ENCODE results near the gene ATXN1.

The ATXN1 gene

DNA sequence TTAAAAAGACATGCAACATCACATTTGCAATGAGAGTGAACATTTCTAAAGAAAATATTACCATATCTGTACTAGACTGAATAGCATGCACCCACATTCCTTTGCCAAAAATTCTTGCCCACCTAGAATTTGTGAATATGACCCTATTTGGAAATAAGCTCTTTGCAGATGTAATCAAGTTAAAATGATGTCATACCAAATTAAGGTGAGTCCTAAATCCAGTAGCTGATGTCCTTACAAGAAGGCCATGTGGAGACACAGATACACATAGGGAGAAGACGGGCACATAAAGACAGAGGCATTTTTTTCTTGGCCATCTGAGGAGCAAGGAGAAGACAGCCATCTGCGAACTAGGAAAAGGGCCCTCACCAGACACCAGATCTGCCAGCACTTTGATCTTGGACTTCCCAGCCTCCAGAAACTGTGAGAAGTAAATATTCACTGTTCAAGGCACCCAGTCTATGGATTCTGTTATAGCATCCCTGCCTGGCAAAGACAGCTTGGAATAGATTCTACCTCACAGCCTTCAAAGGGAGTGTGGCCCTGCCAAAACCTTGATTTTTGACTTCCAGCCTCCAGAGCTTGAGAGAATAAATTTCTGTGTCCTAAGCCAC, 22.8 kb upstream of the ATXN1 start:
- no peak for DNase-seq

DNA sequence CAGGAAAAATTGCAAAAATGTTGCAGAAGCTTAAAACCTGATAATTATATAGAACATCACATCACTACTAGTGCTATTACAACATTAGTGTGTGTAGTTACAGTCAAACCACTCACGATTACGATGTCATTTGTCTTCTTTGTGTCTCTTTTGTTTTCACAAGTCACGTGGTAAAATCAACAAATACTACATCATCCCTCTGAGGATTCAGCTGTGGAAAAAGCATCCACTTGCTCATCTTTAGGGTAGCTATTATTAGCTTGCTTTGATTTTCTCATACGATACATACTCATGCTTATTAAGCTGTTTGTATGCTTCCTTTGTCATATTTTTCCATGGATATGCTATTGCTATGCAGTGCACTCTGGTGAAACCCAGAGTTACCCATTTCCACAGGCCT, 22.2 kb upstream of the ATXN1 start:
- DNase-seq = no peak

DNA sequence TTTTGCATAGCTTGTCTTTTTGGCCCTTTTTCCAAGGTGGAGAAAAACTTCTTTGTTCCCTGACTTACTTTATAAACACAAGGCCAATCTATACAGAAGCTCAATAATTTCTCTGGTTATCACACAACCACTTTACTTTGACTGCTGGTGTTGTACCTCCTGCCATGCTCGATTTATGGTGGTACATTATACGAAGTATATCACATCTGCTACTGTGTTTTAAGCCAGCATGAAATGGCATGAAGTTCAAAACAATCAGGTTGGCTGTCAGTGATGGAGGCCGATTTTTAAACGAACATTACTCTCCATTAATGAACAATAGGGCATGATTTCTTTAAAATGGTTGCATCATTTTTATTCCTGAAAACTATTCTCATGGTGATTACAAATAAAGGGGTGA, 21.0 kb upstream of the ATXN1 start:
- no peak for DNase-seq

DNA sequence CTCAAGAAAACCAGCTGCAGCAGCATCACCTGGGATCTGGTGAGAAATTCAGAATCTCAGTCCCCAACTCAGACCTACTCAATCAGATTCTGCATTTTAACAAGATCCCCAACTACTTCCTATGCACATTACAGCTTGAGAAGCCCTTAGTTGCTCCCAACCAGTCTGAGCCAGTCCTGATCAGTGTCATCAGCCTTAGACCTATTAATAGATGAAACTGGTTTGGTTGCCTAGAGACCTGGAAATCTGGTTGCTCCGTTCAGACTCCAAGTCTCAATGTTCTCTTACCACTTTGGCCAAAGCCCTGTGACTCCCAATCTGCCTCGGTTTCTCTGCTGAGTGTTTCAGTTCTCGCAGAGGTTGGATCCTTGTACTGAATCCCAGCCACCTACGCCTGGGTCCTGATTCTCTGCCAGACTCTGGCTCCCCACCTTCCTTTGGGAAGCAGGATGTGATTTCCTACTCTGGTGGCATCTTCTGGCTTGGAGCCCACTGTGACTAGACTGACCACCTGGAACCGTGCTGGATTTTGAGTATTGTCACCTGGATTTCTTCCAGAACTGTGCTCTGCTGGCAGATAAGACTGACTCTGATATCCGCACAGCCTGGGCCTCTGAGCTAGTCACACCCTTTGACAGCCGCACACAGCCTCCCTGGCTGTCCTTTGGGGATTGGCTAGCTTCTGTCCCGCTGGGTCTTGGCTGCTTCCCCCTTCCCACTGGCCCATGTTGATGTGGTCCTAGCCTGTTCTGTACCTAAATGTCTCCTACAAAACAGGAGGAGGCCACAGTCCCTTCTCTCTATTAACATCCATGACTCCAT, 20.3 kb upstream of the ATXN1 start:
- DNase-seq = peak in 15 of 56 donors; percentile 3 to 52 (median 29)

DNA sequence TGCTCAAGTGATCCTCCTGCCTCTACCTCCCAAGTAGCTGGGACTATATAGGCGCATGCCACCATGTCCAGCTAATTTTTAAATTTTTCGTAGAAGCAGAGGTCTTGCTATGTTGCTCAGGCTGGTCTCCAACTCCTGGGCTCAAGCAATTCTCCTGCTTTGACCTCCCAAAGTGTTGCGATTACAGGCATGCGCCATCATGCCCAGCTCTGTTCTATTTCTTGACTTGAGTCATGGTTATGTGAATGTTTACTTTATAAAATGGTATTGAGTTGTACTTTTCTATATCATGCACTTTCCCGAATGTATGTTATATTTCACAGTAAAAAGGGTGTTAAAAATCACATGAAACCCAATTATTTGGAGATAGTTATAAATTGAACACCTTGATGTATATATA, 17.3 kb upstream of the ATXN1 start:
- DNase-seq = no peak

DNA sequence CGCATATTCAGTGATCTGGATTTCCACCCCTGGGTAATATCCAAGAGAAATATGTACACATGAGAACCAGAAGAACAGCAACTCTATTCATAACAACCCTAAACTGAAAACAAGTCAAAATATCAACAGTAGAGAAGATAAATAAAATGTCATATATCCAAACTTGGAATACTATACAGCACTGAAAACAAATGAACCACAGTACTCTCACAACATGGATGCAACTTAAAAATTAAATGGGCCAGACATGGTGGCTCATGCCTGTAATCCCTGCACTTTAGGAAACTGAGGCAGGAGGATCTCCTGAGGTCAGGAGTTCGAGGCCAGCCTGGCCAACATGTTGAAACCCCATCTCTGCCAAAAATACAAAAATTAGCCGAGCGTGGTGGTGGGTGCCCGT, 16.5 kb upstream of the ATXN1 start:
- DNase-seq = no peak

DNA sequence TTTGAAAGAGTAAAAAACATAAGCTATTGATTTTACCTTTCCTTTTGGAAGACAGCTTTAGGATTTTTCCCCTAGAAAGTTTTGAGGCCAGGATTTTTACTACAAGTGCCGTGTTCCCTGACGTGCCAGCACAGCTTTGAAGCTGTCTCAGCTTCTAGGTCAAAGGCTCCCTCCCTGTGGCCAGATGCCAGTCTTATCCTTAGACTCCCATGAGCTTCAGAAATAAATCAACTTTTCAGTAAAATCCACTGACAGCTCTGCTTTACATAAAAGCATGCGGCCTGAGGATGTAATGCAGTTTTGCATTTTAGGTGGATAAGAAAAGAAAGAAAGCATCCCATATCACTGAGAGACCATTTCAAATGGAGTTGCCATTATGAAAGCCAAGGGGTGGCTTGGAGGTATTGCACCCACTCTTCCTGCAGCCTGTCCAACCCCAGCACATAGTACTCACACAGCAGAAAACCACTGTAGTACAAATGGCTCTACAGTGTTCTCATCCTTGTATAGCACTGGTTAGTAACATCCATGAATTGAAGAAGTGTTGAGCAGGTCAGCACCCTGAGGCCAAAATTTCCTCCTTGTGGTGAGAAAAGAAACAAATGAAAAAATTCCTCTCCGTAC, 15.2 kb upstream of the ATXN1 start:
- DNase-seq = peak in 1 of 56 donors; percentile 10

DNA sequence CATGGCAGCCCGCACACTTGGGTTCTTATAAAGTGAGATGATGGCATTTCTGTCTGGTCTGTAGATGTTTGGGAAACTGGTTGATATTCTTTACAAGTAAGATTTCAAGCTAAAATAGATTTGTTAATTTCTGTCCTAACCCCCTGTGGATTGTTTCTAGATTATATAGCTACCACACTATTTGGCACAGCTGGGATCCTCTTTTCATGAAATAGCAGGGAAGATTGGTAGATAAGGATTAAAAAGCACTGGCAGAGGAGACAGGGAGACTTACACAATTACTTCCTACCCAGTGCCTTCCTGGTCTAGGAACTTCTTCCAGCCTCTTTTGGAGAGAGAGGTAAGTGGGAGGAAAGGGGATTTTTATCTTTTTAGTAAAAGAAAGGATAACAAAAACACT, 13.2 kb upstream of the ATXN1 start:
- no peak for DNase-seq

DNA sequence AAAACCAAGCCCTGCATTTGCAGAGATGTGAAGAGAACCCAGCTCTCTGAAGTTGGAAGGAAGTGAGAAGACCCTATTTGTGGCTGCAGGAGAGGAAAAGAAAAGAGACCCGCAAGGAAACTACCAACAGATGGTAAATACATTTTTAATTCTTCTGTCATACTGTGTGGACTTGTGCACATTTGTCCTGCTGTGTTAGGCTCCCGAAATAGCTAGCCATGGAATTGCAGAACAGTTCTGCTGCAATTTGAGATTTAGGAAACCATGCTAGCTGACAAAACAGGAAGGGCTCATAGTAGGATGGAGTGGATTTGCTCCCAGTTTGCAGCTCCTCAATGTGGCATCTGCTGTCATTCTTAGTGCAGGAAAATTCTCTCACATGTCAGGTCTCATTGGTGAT, 12.1 kb upstream of the ATXN1 start:
- no peak for DNase-seq

DNA sequence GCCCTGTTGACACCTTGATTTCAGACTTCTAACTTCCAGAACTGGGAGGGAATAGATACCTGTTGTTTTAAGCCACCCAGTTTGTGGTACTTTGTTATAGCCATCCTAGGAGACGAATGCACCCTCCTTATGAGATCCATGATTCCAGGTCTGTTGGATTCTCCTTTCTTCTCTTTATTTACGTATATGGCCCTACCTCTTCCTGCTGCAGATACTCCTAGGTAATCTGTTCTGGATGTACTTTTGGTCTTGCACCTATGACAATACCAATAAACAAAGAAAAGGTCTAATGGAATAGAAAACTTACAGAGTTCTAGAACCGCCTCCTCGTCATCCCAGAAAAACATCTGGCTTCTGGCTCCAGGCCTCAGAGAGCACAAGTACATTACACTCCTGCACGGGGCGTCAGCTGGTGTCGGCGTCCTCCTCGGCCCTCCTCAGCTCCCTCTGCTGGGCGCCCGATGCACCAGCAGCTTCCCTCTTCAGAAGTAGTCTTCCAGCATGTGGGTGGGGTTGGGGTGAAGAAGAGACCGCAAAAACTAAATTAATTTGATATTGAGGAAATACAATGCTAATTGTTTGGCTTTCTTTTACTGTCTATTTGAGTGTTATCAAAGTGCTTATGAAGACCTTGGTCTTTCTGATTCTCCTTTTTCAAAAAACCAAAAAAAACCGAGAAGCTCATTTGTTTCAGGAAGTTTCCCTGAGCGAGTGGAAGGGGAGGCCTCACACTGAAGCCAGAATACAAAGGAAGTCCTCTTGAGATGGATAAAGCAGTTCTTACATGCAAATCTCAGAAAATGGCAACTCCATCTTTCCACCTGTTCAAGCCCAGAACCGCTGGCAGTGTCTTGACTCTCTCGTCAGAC, 9.7 kb upstream of the ATXN1 start:
- peak in 47 of 56 donors; percentile 17 to 78 (median 46) for DNase-seq

DNA sequence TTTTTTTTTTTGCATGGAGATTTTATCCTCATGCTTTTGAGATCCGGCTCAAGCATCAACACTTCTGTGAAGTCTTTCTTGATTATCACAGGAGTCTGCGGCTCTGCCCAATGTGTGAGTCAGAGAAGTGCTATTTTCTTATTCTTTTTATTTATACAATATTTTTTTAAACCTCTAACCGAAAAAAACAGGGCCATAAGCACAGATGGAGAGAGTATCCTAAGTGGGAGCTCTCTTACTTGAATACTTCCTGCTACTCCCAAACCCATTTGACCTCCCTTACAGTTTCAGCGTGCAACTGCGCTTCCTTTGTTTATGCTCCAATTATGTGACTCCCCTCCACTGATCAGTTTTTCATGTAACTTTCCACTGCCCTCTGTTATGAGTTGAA, 8.7 kb upstream of the ATXN1 start:
- DNase-seq = no peak

DNA sequence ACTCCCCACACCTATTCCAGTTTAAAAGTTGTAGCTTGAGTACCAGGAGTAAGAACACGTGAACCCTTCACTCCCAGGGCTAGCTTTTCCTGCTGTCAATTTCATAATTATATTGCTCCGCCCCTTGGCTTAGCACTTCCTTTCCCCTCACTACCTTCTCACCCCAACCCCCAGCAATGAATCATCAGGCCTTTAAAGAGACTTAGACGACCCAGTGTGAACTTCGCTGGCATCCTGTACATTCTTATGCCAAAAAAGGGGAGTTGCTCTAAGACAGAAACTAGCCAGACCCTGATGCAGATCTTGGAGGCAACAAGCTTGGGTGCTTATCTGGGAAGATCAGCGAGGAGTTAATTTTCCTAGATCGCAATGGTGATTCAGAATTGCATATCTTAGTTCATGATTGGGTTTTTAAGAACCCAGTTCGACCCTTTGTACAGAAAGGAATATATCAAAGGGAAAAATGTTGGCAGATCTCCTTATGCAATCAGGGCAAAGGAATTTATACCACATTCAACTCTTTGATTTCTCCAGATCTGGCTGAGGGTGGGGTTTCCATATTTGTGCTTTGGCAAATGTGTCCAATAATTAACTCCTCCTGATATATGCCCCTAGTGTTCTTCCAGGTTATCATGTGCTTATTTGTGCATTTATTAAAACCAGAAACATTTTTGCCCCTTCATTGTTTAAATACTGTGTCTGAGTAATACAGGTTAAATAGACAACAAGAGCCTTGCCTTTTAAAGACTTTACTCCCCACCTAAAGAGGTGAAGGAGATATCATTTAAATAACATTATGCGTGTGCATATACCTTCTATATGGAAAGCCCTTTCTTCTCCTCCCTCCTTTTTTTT, 8.1 kb upstream of the ATXN1 start:
- DNase-seq = no peak

DNA sequence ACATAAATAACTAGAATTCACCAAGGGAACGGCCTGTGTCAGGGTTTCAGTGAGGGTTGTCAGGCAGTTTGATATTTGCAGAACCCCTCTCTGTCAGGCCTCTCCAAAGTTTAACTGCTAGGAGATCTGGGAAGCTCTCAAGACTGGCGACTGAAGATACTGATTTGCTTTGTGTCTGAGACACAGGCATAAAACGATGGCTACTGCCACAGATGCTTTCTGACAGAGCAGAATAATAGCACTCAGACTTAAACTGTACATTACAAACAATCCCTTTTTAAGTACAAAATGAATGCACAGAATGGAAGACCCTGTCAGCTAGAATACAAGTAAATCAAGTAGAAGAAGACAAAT, 7.2 kb upstream of the ATXN1 start:
- DNase-seq = no peak

DNA sequence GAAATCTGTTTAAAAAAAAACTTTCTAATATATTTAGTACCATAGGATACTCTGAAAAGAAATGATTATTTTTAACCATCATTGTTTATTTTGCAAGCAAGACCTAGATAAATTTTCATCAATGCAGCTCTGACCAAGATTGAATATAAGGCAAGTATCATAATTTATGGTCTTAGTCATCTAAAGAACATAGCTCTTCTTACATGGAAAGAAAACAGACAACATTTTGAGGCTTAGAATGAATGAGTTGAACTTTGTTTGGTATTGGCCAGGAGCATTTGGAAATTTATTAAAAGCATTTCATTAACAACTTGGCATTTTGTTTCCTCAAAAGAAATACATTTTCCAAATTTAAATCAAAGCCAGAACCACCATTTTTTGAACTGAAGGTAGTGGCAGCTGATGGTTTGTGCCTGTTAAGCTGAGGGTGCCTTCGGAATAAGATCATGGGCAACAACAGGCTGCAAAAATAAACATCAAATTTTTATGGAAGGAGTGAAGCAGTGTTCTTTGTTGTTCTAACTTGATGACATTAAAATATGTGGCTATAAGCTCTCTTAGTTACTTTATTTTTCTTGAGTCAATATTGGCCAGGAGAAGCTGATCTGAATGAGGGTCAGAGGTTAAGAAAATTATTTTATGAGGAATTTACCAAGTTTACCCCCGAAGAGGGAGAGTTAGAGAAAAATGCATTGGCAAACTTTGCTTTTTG, 6.7 kb upstream of the ATXN1 start:
- no peak for DNase-seq

DNA sequence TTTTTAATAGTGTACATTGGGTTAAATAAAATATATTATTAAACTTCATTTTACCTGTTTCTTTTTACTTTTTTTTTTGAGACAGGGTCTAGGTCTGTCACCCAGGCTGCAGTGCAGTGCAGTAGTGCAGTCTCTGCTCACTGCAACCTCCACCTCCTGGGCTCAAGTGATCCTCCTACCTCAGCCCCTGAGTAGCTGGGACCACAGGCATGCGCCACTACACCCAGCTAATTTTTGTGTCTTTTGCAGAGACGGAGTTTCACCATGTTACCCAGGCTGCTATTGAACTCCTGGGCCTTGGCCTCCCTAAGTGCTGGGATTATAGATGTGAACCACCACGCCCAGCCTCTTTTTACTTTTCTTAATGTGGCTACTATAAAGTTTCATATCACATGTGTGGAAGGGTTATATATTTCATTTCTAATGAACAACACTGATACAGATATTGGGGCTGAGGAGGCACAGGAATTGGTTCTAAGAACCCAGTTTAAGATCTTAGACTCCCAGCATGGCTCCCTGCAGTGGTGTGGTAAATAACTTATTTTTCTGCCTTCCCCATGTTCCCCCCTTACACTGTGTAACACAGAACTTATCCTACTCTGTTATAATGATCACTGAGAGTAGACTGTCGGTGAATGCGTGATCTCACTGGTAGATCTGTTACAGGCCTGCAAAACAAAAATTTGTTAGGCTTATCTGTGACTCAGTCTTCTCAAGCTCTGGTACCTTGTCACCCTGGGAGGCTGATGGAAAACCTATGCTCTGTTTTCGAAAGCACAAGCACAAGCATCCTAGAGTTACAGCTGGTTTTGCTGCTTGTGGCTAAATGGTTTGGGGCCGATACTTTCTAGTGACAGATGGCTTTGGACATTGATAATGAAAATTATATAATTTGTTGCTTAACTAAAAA, 5.8 kb upstream of the ATXN1 start:
- no peak for DNase-seq

DNA sequence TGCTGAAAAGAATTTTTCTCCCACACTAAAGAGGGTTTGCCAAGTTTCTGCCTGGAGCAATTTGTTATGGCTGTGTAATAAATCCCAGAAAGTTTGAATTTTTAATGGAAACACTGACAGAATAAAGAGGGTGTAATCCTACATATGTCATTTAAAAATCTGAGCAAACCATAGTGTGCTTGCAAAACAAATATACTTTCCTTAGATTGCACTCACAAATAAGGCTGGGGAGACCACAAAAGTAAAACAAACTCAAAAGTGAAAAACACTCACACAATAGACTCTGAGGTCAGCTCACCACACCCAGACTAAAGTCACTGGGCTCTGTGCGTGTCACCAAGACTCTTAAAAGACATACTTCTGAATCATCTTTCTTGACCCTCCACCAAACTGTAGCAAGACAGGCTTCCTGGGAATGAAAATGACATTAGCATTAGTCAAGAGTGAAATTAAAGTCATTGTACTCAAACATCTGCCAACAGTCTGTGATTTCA, 4.8 kb upstream of the ATXN1 start:
- DNase-seq = no peak

DNA sequence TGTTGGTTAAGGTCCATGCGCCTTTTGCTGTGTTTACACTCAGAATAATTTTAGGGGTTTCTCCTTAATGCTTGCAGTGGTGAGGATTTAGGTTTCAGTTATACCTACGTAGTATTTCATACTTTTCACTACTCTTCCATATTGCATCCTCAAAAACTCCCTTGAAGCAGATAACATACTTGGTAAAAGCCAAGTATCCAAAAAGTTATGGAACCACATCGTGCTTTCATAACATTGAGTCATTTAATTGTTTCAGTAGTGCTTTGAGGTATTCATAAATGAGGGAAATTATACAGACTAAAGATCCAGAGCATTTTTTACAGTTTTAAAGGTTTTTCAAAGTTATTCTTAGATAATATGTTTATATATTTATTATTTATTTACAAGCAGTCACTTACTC, 4.0 kb upstream of the ATXN1 start:
- no peak for DNase-seq

DNA sequence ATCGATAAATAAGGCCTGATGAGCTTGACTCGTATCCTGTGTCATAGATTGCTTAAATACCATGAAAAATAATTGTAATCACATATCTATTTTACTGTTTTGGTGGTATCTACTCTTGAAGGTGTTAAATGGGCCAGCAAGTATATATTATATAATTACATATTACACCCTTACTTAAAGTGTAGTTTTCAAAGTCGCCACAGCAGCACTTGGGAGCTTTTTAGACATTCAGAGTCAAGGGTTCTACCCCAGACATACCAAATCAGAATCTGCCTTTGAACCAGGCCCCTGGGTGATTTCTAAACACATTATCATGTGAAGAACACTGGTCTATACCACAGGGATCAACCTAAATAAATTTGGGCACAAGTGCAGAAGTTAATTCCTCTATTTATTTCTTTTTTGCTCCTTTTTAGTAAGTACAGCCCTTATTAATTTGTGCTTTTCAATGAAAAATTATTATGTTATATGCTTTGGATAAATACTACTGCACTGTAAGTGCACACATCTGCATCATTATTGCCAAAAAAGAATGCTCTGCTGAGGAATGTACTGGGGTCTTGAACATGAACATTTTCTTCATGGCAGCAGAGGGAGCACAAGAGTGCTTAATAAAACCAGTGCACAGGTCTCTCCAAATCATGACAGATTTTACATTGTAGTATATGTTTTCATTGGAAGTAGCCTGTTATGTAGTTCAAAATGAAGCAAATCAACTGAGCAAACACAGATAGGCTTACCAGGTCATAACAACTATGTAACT, 3.1 kb upstream of the ATXN1 start:
- DNase-seq = peak in 1 of 56 donors; percentile 16

All from nucleus accumbens (tissue), 56 donors.